HCT116 (cell line): ENCODE data around the gene GPR68. TPM values are rescaled to one million over a fixed set of nuclear protein-coding genes. Genes with fewer than 3 reads are reported as not detected.

ENCODE experiments used
- ATAC-seq: fragments of 200-7000 bp; cut with Tn5 transposase; 2 replicates; pipeline ENCODE4 v1.9.1; 2020; ENCODE audit warnings: mild to moderate bottlenecking, moderate library complexity
- BruUV-seq: library from RNA; stranded (reverse); fragments of 400-500 nt; replicated peaks from 2 replicates; lab custom pipeline; 2021; lab: Mats Ljungman, UMichigan
- CTCF ChIA-PET: fragments of 300-600 bp; sonication (Branson Sonifier 250); formaldehyde crosslinking; loops from one replicate; lab custom pipeline; 2021; ENCODE audit warnings: antibody characterized with exemption; lab: Charles Lee
- POLR2A ChIA-PET: fragments of 300-600, 350-600 bp; sonication (Branson Sonifier 250); formaldehyde crosslinking; loops from one replicate; lab custom pipeline; 2021; ENCODE audit warnings: antibody characterized with exemption; lab: Charles Lee
- RAD21 ChIA-PET, 2 experiments: fragments of 300-600 bp; sonication (Branson Sonifier 250); formaldehyde crosslinking; loops; one replicate each; lab custom pipeline; 2023; ENCODE audit warnings: low total read pairs in 2 of 2; ENCODE audit not compliant: uncharacterized antibody in 2 of 2, unreplicated experiment in 2 of 2, low non-redundant PET in 1 of 2; lab: Charles Lee
- DNase-seq: peaks from one replicate; pipeline ENCODE4 v3.0.0-alpha.2; 2010; ENCODE audit warnings: low read depth, low spot score
- H2AFZ ChIP-seq: fragments of 200-600 bp; shearing (Covaris generic), sonication (generic); 2 replicates; pipeline ENCODE4 v1.6.1; 2017; ENCODE audit warnings: low read depth, mixed run types, mixed read lengths, antibody characterized with exemption, low read length; ENCODE audit not compliant: poor library complexity, severe bottlenecking
- H3K27ac ChIP-seq: 2 replicates; pipeline ENCODE4 v1.5.1; 2012; ENCODE audit warnings: low read depth, low read length
- H3K27me3 ChIP-seq: fragments of 200-600 bp; sonication (generic); 2 replicates; pipeline ENCODE4 v1.6.1; 2016; ENCODE audit warnings: mixed run types, low read length, mixed read lengths; ENCODE audit not compliant: insufficient read depth
- H3K36me3 ChIP-seq, 2 experiments: fragments of 200-500 bp in 1 of 2; fragments of 200-600 bp in 1 of 2; sonication (Bioruptor generic) in 1 of 2; sonication (generic) in 1 of 2; 2 replicates each; pipeline versions ENCODE4 v1.5.1 to v1.6.1; 2014 to 2016; ENCODE audit warnings: low read length in 2 of 2, inconsistent platforms in 1 of 2, mixed read lengths in 1 of 2, mixed run types in 1 of 2; ENCODE audit not compliant: insufficient read depth in 2 of 2, control insufficient read depth in 1 of 2
- H3K4me1 ChIP-seq, 2 experiments: fragments of 200-600 bp in 1 of 2; sonication (generic) in 1 of 2; 2 replicates each; pipeline versions ENCODE4 v1.5.1 to v1.6.1; 2012 to 2017; ENCODE audit warnings: low read length in 2 of 2, inconsistent platforms in 1 of 2, mild to moderate bottlenecking in 1 of 2, mixed read lengths in 1 of 2, mixed run types in 1 of 2, moderate library complexity in 1 of 2; ENCODE audit not compliant: insufficient read depth in 2 of 2, control insufficient read depth in 1 of 2
- H3K4me2 ChIP-seq: fragments of 200-600 bp; sonication (generic); 2 replicates; pipeline ENCODE4 v1.6.1; 2017; ENCODE audit warnings: mixed run types, low read length, mixed read lengths
- H3K4me3 ChIP-seq, 2 experiments: fragments of 200-600 bp in 1 of 2; sonication (generic) in 1 of 2; replicated peaks in 1 of 2; 2 replicates each; pipeline ENCODE4 v1.5.1; 2011 to 2016; ENCODE audit warnings: low read length in 2 of 2, control low read depth in 1 of 2, low read depth in 1 of 2, mild to moderate bottlenecking in 1 of 2, mixed read lengths in 1 of 2, mixed run types in 1 of 2
- H3K79me2 ChIP-seq: fragments of 200-600 bp; sonication (generic); 2 replicates; pipeline ENCODE4 v1.6.1; 2017; ENCODE audit warnings: mild to moderate bottlenecking, mixed run types, low read length, moderate library complexity, mixed read lengths; ENCODE audit not compliant: insufficient read depth
- H3K9ac ChIP-seq: fragments of 200-600 bp; sonication (generic); 2 replicates; pipeline ENCODE4 v1.6.1; 2016; ENCODE audit warnings: low read length, mixed read lengths
- H3K9me2 ChIP-seq: fragments of 200-600 bp; sonication (generic), shearing (Covaris generic); 2 replicates; pipeline ENCODE4 v1.6.1; 2017; ENCODE audit warnings: mixed run types, mild to moderate bottlenecking, moderate library complexity; ENCODE audit not compliant: insufficient read depth
- H3K9me3 ChIP-seq, 2 experiments: fragments of 200-500 bp in 1 of 2; fragments of 200-600 bp in 1 of 2; sonication (Bioruptor generic) in 1 of 2; sonication (generic) in 1 of 2; 2 replicates each; pipeline ENCODE4 v1.6.1; 2014 to 2017; ENCODE audit warnings: low read length in 2 of 2, mixed read lengths in 2 of 2, inconsistent platforms in 1 of 2, low read depth in 1 of 2, mild to moderate bottlenecking in 1 of 2, mixed run types in 1 of 2, moderate library complexity in 1 of 2; ENCODE audit not compliant: control insufficient read depth in 1 of 2, insufficient read depth in 1 of 2
- H4K20me1 ChIP-seq: fragments of 200-600 bp; sonication (generic), shearing (Covaris generic); 2 replicates; pipeline ENCODE4 v1.6.1; 2017; ENCODE audit warnings: mixed run types, mild to moderate bottlenecking, moderate library complexity; ENCODE audit not compliant: insufficient read depth
- EZH2 ChIP-seq: fragments of 200-600 bp; sonication (generic); IDR thresholded peaks from 2 replicates; pipeline ENCODE4 v1.6.1; 2017; ENCODE audit warnings: antibody characterized with exemption, mixed run types
- POLR2A ChIP-seq: IDR thresholded peaks from 2 replicates; pipeline ENCODE4 v1.7.0; 2011; ENCODE audit warnings: borderline replicate concordance; ENCODE audit not compliant: insufficient read depth, insufficient read length; ENCODE audit errors: extremely low read depth
- TCF7L2 ChIP-seq: IDR thresholded peaks from 2 replicates; pipeline ENCODE4 v1.7.0; 2011; ENCODE audit warnings: borderline replicate concordance, inconsistent platforms; ENCODE audit not compliant: insufficient read depth, insufficient read length; ENCODE audit errors: extremely low read depth
- intact Hi-C: fragments of 100-400 bp; cut with micrococcal nuclease; formaldehyde crosslinking; loops from 2 replicates; pipeline ENCODE4 v1.10.0; 2022
- total RNA-seq: library from RNA; stranded (reverse); gene quantifications from one replicate; pipeline ENCODE4 v1.2.1, GENCODE V29; 2021; ENCODE audit not compliant: unreplicated experiment
- TF ChIP-seq, protein P1 (sequence below), 3 experiments: fragments of 200-600 bp in 1 of 3; sonication (generic) in 1 of 3; IDR thresholded peaks in 2 of 3; conservative IDR thresholded peaks in 1 of 3; 2 replicates each; pipeline ENCODE4 v1.5.1; 2012 to 2017; ENCODE audit warnings: low read depth in 2 of 3, low read length in 2 of 3, antibody characterized with exemption in 1 of 3, borderline replicate concordance in 1 of 3, control low read depth in 1 of 3, mild to moderate bottlenecking in 1 of 3, mixed read lengths in 1 of 3, mixed run types in 1 of 3, moderate library complexity in 1 of 3; ENCODE audit not compliant: insufficient read depth in 1 of 3
- TF ChIP-seq, protein P2 (sequence below): IDR thresholded peaks from 2 replicates; pipeline ENCODE4 v1.6.1; 2011; ENCODE audit warnings: mild to moderate bottlenecking, low read length, moderate library complexity; ENCODE audit not compliant: insufficient replicate concordance; ENCODE audit errors: extremely low read depth

GPR68 gene
- total RNA-seq, 1 experiment from 2014 or later, result not detected

DNA sequence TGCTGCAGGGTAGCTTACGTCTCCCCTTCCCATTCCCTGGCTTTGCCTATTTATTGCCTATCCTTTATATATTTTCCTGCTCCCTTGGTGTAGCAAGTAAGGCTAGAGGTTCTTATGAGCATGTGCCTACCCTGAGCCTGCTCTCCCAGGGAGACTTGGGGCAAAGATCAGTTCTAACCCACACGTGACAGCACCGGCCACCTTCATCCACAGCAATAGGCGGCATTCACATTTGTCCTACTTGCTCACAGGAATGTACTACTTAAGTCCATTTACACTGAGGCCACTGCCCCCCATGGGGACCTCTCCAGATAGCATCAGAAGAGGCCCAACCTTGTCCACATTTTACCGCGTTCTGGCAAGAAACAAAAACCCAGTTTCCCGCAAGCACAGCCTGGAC lies 8.7 kb downstream of the GPR68 start:
- H4K20me1 ChIP-seq, result no peaks in the 10 kb centered on the region
- CTCF ChIA-PET, result no interaction called here
- H3K27me3 ChIP-seq, result no peaks in the 10 kb centered on the region
- no peak overlapping the region for H3K4me2 ChIP-seq
- no peaks in the 10 kb centered on the region for H3K36me3 ChIP-seq
- no peak for TF ChIP-seq POLR2A
- TF ChIP-seq EZH2, result no peak
- TF ChIP-seq, protein P1, sequence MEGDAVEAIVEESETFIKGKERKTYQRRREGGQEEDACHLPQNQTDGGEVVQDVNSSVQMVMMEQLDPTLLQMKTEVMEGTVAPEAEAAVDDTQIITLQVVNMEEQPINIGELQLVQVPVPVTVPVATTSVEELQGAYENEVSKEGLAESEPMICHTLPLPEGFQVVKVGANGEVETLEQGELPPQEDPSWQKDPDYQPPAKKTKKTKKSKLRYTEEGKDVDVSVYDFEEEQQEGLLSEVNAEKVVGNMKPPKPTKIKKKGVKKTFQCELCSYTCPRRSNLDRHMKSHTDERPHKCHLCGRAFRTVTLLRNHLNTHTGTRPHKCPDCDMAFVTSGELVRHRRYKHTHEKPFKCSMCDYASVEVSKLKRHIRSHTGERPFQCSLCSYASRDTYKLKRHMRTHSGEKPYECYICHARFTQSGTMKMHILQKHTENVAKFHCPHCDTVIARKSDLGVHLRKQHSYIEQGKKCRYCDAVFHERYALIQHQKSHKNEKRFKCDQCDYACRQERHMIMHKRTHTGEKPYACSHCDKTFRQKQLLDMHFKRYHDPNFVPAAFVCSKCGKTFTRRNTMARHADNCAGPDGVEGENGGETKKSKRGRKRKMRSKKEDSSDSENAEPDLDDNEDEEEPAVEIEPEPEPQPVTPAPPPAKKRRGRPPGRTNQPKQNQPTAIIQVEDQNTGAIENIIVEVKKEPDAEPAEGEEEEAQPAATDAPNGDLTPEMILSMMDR (IDR thresholded peaks at IDR 0.05 in 2 of 3, conservative IDR thresholded peaks at IDR 0.05 in 1 of 3; ENCODE audit: borderline replicate concordance in 1 of 3, insufficient read depth in 1 of 3, low read depth in 2 of 3, low read length in 2 of 3), result no peak
- TF ChIP-seq, protein P2, sequence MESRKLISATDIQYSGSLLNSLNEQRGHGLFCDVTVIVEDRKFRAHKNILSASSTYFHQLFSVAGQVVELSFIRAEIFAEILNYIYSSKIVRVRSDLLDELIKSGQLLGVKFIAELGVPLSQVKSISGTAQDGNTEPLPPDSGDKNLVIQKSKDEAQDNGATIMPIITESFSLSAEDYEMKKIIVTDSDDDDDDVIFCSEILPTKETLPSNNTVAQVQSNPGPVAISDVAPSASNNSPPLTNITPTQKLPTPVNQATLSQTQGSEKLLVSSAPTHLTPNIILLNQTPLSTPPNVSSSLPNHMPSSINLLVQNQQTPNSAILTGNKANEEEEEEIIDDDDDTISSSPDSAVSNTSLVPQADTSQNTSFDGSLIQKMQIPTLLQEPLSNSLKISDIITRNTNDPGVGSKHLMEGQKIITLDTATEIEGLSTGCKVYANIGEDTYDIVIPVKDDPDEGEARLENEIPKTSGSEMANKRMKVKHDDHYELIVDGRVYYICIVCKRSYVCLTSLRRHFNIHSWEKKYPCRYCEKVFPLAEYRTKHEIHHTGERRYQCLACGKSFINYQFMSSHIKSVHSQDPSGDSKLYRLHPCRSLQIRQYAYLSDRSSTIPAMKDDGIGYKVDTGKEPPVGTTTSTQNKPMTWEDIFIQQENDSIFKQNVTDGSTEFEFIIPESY, result no peak
- no peak for TF ChIP-seq TCF7L2
- TF ChIP-seq, all 23 proteins: peak for 0
- ChIA-PET POLR2A (no interaction called here), RAD21 (no interaction called here)
- H3K4me1 ChIP-seq, result no peaks in the 10 kb centered on the region
- intact Hi-C loops, result no loop called here
- H3K9me2 ChIP-seq, result no peaks in the 10 kb centered on the region
- no peaks in the 10 kb centered on the region for H3K9me3 ChIP-seq
- no peak for DNase-seq
- no peak overlapping the region for H3K4me3 ChIP-seq
- H2AFZ ChIP-seq, result no peak overlapping the region
- no peaks in the 10 kb centered on the region for H3K79me2 ChIP-seq
- no peak overlapping the region for H3K9ac ChIP-seq
- H3K27ac ChIP-seq, result no peak overlapping the region
- ATAC-seq, result no peak
- BruUV-seq, result no TSS peak
